H1 (cell line): ENCODE results near the gene GUCY2D. TPM values are rescaled to one million over a fixed set of nuclear protein-coding genes. Genes with fewer than 3 reads are reported as not detected.

Experiments
- CTCF ChIA-PET: fragments of 300-600 bp; sonication (Branson Sonifier 250); formaldehyde crosslinking; loops from one replicate; lab custom pipeline; 2021; ENCODE audit not compliant: partially characterized antibody; lab: Charles Lee
- POLR2A ChIA-PET: fragments of 300-600 bp; sonication (Branson Sonifier 250); formaldehyde crosslinking; loops from one replicate; lab custom pipeline; 2021; ENCODE audit warnings: inconsistent platforms; ENCODE audit not compliant: partially characterized antibody; lab: Charles Lee
- DNase-seq, 2 experiments: peaks; one replicate each; pipeline versions ENCODE4 v3.0.0 to v3.0.0-alpha.2; 2010 to 2022; ENCODE audit warnings: low spot score in 2 of 2, low read depth in 1 of 2, mixed read lengths in 1 of 2
- FAIRE-seq: peaks from 2 replicates; lab custom pipeline; 2011; peaks lifted over from hg19 to GRCh38; lab: Jason Lieb, UNC
- H2AFZ ChIP-seq: 2 replicates; pipeline ENCODE4 v1.8.1; 2012; ENCODE audit warnings: low read length, inconsistent platforms
- H2AK5ac ChIP-seq: 2 replicates; pipeline ENCODE4 v1.6.1; 2013; ENCODE audit warnings: low read depth, low read length
- H2BK120ac ChIP-seq: replicated peaks from 2 replicates; pipeline ENCODE3; 2013; ENCODE audit warnings: low read depth, low read length, inconsistent platforms
- H2BK12ac ChIP-seq: 2 replicates; pipeline ENCODE4 v1.6.1; 2013; ENCODE audit warnings: low read depth, low read length
- H2BK15ac ChIP-seq: 2 replicates; pipeline ENCODE4 v1.6.1; 2013; ENCODE audit warnings: low read length
- H2BK20ac ChIP-seq: 2 replicates; pipeline ENCODE4 v1.6.1; 2013; ENCODE audit warnings: low read length
- H2BK5ac ChIP-seq: 2 replicates; pipeline ENCODE4 v1.6.1; 2013; ENCODE audit warnings: low read depth, low read length
- H3K14ac ChIP-seq: 2 replicates; pipeline ENCODE4 v1.6.1; 2013; ENCODE audit warnings: inconsistent platforms; ENCODE audit not compliant: insufficient read length
- H3K18ac ChIP-seq: 2 replicates; pipeline ENCODE4 v1.6.1; 2013; ENCODE audit warnings: low read length; ENCODE audit errors: extremely low read depth
- H3K23ac ChIP-seq: 2 replicates; pipeline ENCODE4 v1.6.1; 2013; ENCODE audit warnings: inconsistent platforms; ENCODE audit not compliant: insufficient read length
- H3K23me2 ChIP-seq: 2 replicates; pipeline ENCODE4 v1.6.1; 2013; ENCODE audit warnings: low read depth, low read length
- H3K27ac ChIP-seq: 2 replicates; pipeline ENCODE4 v1.6.1; 2011; ENCODE audit warnings: low read depth, low read length, inconsistent platforms
- H3K27me3 ChIP-seq, 4 experiments: replicated peaks in 1 of 4; 1 replicate in 1 of 4; 2 replicates in 3 of 4; pipeline versions ENCODE4 v1.6.1 to v1.8.1; 2011 to 2013; ENCODE audit warnings: low read length in 3 of 4, mild to moderate bottlenecking in 3 of 4, inconsistent platforms in 2 of 4, mixed read lengths in 2 of 4, moderate library complexity in 1 of 4; ENCODE audit not compliant: control insufficient read depth in 3 of 4, insufficient read depth in 3 of 4; ENCODE audit errors: extremely low read depth in 1 of 4
- H3K36me3 ChIP-seq, 4 experiments: 2 replicates each; pipeline versions ENCODE4 v1.6.1 to v1.8.1; 2011 to 2013; ENCODE audit warnings: mild to moderate bottlenecking in 4 of 4, low read length in 3 of 4, moderate library complexity in 2 of 4, control low read depth in 1 of 4, inconsistent platforms in 1 of 4; ENCODE audit not compliant: insufficient read depth in 4 of 4, control insufficient read depth in 2 of 4
- H3K4ac ChIP-seq: replicated peaks from 2 replicates; pipeline ENCODE3; 2013; ENCODE audit warnings: low read length, low read depth, mixed read lengths, inconsistent platforms; ENCODE audit not compliant: insufficient read length
- H3K4me1 ChIP-seq, 4 experiments: replicated peaks in 1 of 4; 1 replicate in 1 of 4; 2 replicates in 3 of 4; pipeline versions ENCODE4 v1.6.1 to v1.8.1; 2011 to 2013; ENCODE audit warnings: low read length in 3 of 4, inconsistent platforms in 2 of 4, mixed read lengths in 1 of 4; ENCODE audit not compliant: insufficient read depth in 4 of 4, control insufficient read depth in 3 of 4
- H3K4me2 ChIP-seq, 2 experiments: 2 replicates each; pipeline versions ENCODE4 v1.6.1 to v1.8.1; 2011 to 2013; ENCODE audit warnings: low read depth in 2 of 2, low read length in 2 of 2, control low read depth in 1 of 2, inconsistent platforms in 1 of 2, mild to moderate bottlenecking in 1 of 2; ENCODE audit not compliant: insufficient read depth in 1 of 2
- H3K4me3 ChIP-seq, 4 experiments: fragments of 200-600, 300-600 bp in 1 of 4; sonication (generic), shearing (Covaris generic), sonication (Bioruptor Twin) in 1 of 4; 2 replicates each; pipeline versions ENCODE4 v1.5.1 to v1.8.1; 2011 to 2016; ENCODE audit warnings: low read length in 4 of 4, low read depth in 3 of 4, control low read depth in 2 of 4, inconsistent platforms in 2 of 4, mild to moderate bottlenecking in 2 of 4, mixed read lengths in 1 of 4, moderate library complexity in 1 of 4; ENCODE audit not compliant: insufficient read depth in 2 of 4; ENCODE audit errors: extremely low read depth in 1 of 4
- H3K56ac ChIP-seq: replicated peaks from 2 replicates; pipeline ENCODE3; 2013; ENCODE audit warnings: low read depth, mild to moderate bottlenecking, mixed read lengths, low read length, inconsistent platforms; ENCODE audit not compliant: insufficient read length
- H3K79me1 ChIP-seq: 2 replicates; pipeline ENCODE4 v1.6.1; 2013; ENCODE audit warnings: low read depth, low read length, control low read depth
- H3K79me2 ChIP-seq, 2 experiments: 2 replicates each; pipeline versions ENCODE4 v1.6.1 to v1.8.1; 2012 to 2013; ENCODE audit warnings: low read length in 2 of 2, mild to moderate bottlenecking in 2 of 2, inconsistent platforms in 1 of 2; ENCODE audit not compliant: insufficient read depth in 2 of 2, control insufficient read depth in 1 of 2
- H3K9ac ChIP-seq, 4 experiments: replicated peaks in 1 of 4; 1 replicate in 1 of 4; 2 replicates in 3 of 4; pipeline versions ENCODE4 v1.6.1 to v1.8.1; 2011 to 2013; ENCODE audit warnings: low read depth in 3 of 4, low read length in 3 of 4, control low read depth in 2 of 4, mild to moderate bottlenecking in 2 of 4, moderate library complexity in 2 of 4, inconsistent platforms in 1 of 4; ENCODE audit errors: extremely low read depth in 1 of 4
- H3K9me3 ChIP-seq, 2 experiments: 2 replicates each; pipeline versions ENCODE4 v1.6.1 to v1.8.1; 2012 to 2013; ENCODE audit warnings: mild to moderate bottlenecking in 2 of 2, moderate library complexity in 2 of 2, control low read depth in 1 of 2, inconsistent platforms in 1 of 2, low read depth in 1 of 2, low read length in 1 of 2, mixed read lengths in 1 of 2; ENCODE audit not compliant: insufficient read depth in 2 of 2
- H4K20me1 ChIP-seq, 2 experiments: replicated peaks in 1 of 2; 2 replicates each; pipeline versions ENCODE3 to v1.8.1; 2011 to 2013; ENCODE audit warnings: inconsistent platforms in 2 of 2, low read length in 2 of 2, mild to moderate bottlenecking in 1 of 2; ENCODE audit not compliant: insufficient read depth in 2 of 2, control insufficient read depth in 1 of 2
- H4K5ac ChIP-seq: 2 replicates; pipeline ENCODE4 v1.6.1; 2013; ENCODE audit warnings: low read length, low read depth, mixed read lengths, inconsistent platforms; ENCODE audit not compliant: insufficient read length
- H4K8ac ChIP-seq: 2 replicates; pipeline ENCODE4 v1.8.0; 2013; ENCODE audit warnings: mild to moderate bottlenecking, moderate library complexity, low read length, inconsistent platforms; ENCODE audit not compliant: insufficient read depth; ENCODE audit errors: extremely low read depth
- H4K91ac ChIP-seq: replicated peaks from 2 replicates; pipeline ENCODE3; 2013; ENCODE audit warnings: low read length, mixed read lengths, inconsistent platforms; ENCODE audit not compliant: insufficient read length
- CEBPB ChIP-seq: IDR thresholded peaks from 2 replicates; pipeline ENCODE4 v1.6.1; 2012; ENCODE audit warnings: low read depth, low read length
- EZH2 ChIP-seq: fragments of 200-600 bp; sonication (generic); IDR thresholded peaks from 2 replicates; pipeline ENCODE4 v1.7.1; 2012; ENCODE audit warnings: low read depth, mild to moderate bottlenecking, moderate library complexity, low read length, inconsistent platforms; ENCODE audit not compliant: severe bottlenecking
- FOSL1 ChIP-seq: IDR thresholded peaks from 2 replicates; pipeline ENCODE4 v1.6.1; 2011; ENCODE audit warnings: mild to moderate bottlenecking, low read depth, low read length, moderate library complexity; ENCODE audit not compliant: insufficient read depth
- RBBP5 ChIP-seq: IDR thresholded peaks from 2 replicates; pipeline ENCODE4 v1.7.1; 2012; ENCODE audit warnings: low read depth, mild to moderate bottlenecking, inconsistent platforms, low read length, moderate library complexity, borderline replicate concordance
- SIRT6 ChIP-seq: IDR thresholded peaks from one replicate; pipeline ENCODE4 v1.7.1; 2012; ENCODE audit warnings: low read length, inconsistent platforms
- SIX5 ChIP-seq: IDR thresholded peaks from 2 replicates; pipeline ENCODE4 v1.6.1; 2011; ENCODE audit warnings: mild to moderate bottlenecking, low read depth, low read length
- TAF7 ChIP-seq: optimal IDR thresholded peaks from 2 replicates; pipeline ENCODE3; 2011; ENCODE audit warnings: low read depth, mild to moderate bottlenecking, inconsistent platforms, low read length, moderate library complexity, borderline replicate concordance
- USF2 ChIP-seq: IDR thresholded peaks from 2 replicates; pipeline ENCODE4 v1.6.1; 2011; ENCODE audit warnings: low read length, improper control_type of control experiment
- WGBS, 2 experiments: shearing (Covaris generic) in 1 of 2; methylation state at CpG; one replicate each; pipeline versions ENCODE4 v1.1.6 to v1.1.7; 2013 to 2015; ENCODE audit warnings: low lambda C conversion rate in 2 of 2, mixed read lengths in 2 of 2, inconsistent platforms in 1 of 2, low coverage in 1 of 2, missing lambda C conversion rate in 1 of 2; ENCODE audit not compliant: insufficient replicate concordance in 2 of 2, insufficient coverage in 1 of 2, insufficient read length in 1 of 2; ENCODE audit errors: extremely low coverage in 1 of 2, missing lambda C conversion rate in 1 of 2; 5-methylcytosine and 5-hydroxymethylcytosine counted together
- polyA plus RNA-seq, 7 experiments: library from polyadenylated mRNA; depleted of rRNA in 3 of 7; stranded (reverse) in 5 of 7; unstranded in 2 of 7; fragments of >200 nt in 5 of 7; fragments of 200-250 nt in 2 of 7; gene quantifications; 1 replicate in 5 of 7; 2 replicates in 1 of 7; 4 replicates in 1 of 7; pipeline versions ENCODE4 v1.2.1 to v1.2.3, GENCODE V29; 2011 to 2013; ENCODE audit warnings: missing spikeins in 2 of 7, mixed read lengths in 2 of 7
- total RNA-seq: library from RNA; stranded (reverse); fragmentation: NEBNext Ultra II Directional; extraction: Animal tissue kit (Norgen Biotek cat#: 25700); gene quantifications from 2 replicates; pipeline ENCODE4 v1.2.1, GENCODE V29; 2021

GUCY2D gene
- total and polyA plus RNA-seq, 2 of the 8 experiments (the other 6 are each of a cell fraction or from before 2014, with no cell fraction given): 0.20 to 0.48 TPM

DNA sequence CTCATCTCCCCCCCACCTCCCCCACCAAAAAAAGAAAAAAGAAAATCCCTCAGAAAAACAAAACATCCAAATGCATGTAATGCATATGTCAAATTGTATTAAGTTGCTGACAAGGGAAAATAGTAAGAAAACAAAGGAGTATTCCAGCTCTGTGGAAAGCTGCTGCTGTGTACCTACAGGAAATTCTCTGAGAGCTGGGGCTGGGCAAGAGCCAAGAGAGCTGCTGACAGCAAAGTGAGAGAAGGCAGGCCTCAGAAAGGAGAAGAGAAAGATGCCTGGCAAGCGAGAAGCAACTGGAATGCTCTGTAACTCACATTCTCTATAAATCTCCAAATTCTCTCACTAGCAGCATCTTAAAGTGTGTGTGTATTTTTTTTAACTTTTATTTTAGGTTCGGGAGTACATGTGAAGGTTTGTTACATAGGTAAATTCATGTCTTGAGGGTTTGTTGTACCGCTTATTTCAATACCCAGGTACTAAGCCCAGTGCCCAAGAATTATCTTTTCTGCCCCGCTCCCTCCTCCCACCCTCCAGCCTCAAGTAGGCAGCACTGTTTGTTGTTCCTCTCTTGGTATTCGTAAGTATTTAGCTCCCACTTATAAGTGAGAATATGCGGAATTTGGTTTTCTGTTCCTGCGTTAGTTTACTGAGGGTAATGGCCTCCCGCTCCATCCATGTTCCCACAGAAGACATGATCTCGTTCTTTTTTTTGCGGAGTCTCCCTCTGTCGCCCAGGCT lies 46.0 kb upstream of the GUCY2D start:
- no peak overlapping the region for H3K56ac ChIP-seq
- H3K36me3 ChIP-seq: no peaks in the 10 kb centered on the region
- no peak overlapping the region for H3K4me3 ChIP-seq
- H3K23me2 ChIP-seq: no peaks in the 10 kb centered on the region
- WGBS, 2 experiments: 87% methylated on average over 11 of the region's 11 CpGs; no CpG with 5 or more reads in 1 of the 2 experiments
- no peak overlapping the region for H3K27ac ChIP-seq
- H3K18ac ChIP-seq: no peak overlapping the region
- H2BK20ac ChIP-seq: no peak overlapping the region
- no peak overlapping the region for H2BK12ac ChIP-seq
- H4K5ac ChIP-seq: no peak overlapping the region
- H3K4ac ChIP-seq: no peak overlapping the region
- no peaks in the 10 kb centered on the region for H3K79me2 ChIP-seq
- H3K27me3 ChIP-seq: no peaks in the 10 kb centered on the region; a peak in 2 of 7 replicates
- H4K8ac ChIP-seq: no peak overlapping the region
- H2BK120ac ChIP-seq: no peak overlapping the region
- H2BK15ac ChIP-seq: no peak overlapping the region
- DNase-seq (no peak), FAIRE-seq (no peak)
- H4K20me1 ChIP-seq: no peaks in the 10 kb centered on the region
- no peaks in the 10 kb centered on the region for H3K9me3 ChIP-seq
- no peaks in the 10 kb centered on the region for H3K4me1 ChIP-seq
- no peak overlapping the region for H2AK5ac ChIP-seq
- H2AFZ ChIP-seq: no peak overlapping the region
- no peak overlapping the region for H4K91ac ChIP-seq
- TF ChIP-seq SIRT6 (no peak), EZH2 (no peak), RBBP5 (no peak), CEBPB (no peak), TAF7 (no peak), FOSL1 (no peak), SIX5 (no peak), USF2 (no peak)
- ChIA-PET CTCF (interaction anchor here (1.0 to 1.5 kb wide), 5 partner anchors 23 to 101 kb away, joined by 3 to 5 read pairs (median 3); no protein-coding TSS in a partner anchor), POLR2A (interaction anchor here (0.6 to 0.7 kb wide), 2 partner anchors 79 to 1357 kb away, joined by 3 read pairs; no protein-coding TSS in a partner anchor)
- no peak overlapping the region for H3K9ac ChIP-seq
- no peak overlapping the region for H2BK5ac ChIP-seq
- no peaks in the 10 kb centered on the region for H3K79me1 ChIP-seq
- H3K23ac ChIP-seq: no peak overlapping the region
- H3K4me2 ChIP-seq: no peak overlapping the region
- H3K14ac ChIP-seq: no peak overlapping the region
